PC-3 (cell line): Measurements from ENCODE around the gene CLPTM1L. TPM values are rescaled to one million over a fixed set of nuclear protein-coding genes. Genes with fewer than 3 reads are reported as not detected.

Source experiments
- ATAC-seq: fragments of 200-7000 bp; cut with Tn5 transposase; 2 replicates; pipeline ENCODE4 v1.9.1; 2020; ENCODE audit warnings: mild to moderate bottlenecking, moderate library complexity
- BruUV-seq: library from RNA; stranded (reverse); fragments of 400-500 nt; replicated peaks from 2 replicates; lab custom pipeline; 2021; lab: Mats Ljungman, UMichigan
- CTCF ChIA-PET: fragments of 300-600 bp; sonication (Branson Sonifier 250); formaldehyde crosslinking; loops from one replicate; lab custom pipeline; 2022; ENCODE audit warnings: antibody characterized with exemption; lab: Charles Lee
- POLR2A ChIA-PET: fragments of 300-600 bp; sonication (Branson Sonifier 250); formaldehyde crosslinking; loops from one replicate; lab custom pipeline; 2022; ENCODE audit warnings: antibody characterized with exemption; ENCODE audit not compliant: unreplicated experiment; lab: Charles Lee
- DNase-seq: peaks from one replicate; pipeline ENCODE4 v3.0.0-alpha.2; 2015
- H2AFZ ChIP-seq: fragments of 300-600 bp; sonication (generic); 2 replicates; pipeline ENCODE4 v1.6.0; 2016; ENCODE audit warnings: antibody characterized with exemption, low read length
- H3F3A ChIP-seq: fragments of 300-600 bp; sonication (generic); one replicate; pipeline ENCODE4 v1.6.0; 2017; ENCODE audit warnings: antibody characterized with exemption, low read length, control low read depth, mild to moderate bottlenecking; ENCODE audit not compliant: unreplicated experiment
- H3K27ac ChIP-seq: fragments of 300-600 bp; sonication (generic); 2 replicates; pipeline ENCODE4 v1.5.1; 2016; ENCODE audit warnings: mild to moderate bottlenecking, low read length
- H3K27me3 ChIP-seq: fragments of 300-600 bp; sonication (generic); 2 replicates; pipeline ENCODE4 v1.6.1; 2016; ENCODE audit warnings: low read length, mixed read lengths
- H3K36me3 ChIP-seq: fragments of 300-600 bp; sonication (generic); 2 replicates; pipeline ENCODE4 v1.6.1; 2016; ENCODE audit warnings: low read depth, mixed run types, low read length, mixed read lengths
- H3K4me1 ChIP-seq: fragments of 300-600 bp; sonication (generic); 2 replicates; pipeline ENCODE4 v1.5.1; 2016; ENCODE audit warnings: low read length; ENCODE audit not compliant: insufficient read depth
- H3K4me2 ChIP-seq: fragments of 300-600 bp; sonication (generic); 2 replicates; pipeline ENCODE4 v1.6.0; 2016; ENCODE audit warnings: low read length
- H3K4me3 ChIP-seq: fragments of 300-600 bp; sonication (generic); 2 replicates; pipeline ENCODE4 v1.5.1; 2016; ENCODE audit warnings: mild to moderate bottlenecking, low read length, mixed read lengths
- H3K79me2 ChIP-seq: fragments of 300-600 bp; sonication (generic); 2 replicates; pipeline ENCODE4 v1.6.1; 2017; ENCODE audit warnings: low read length, mixed read lengths
- H3K9ac ChIP-seq: fragments of 300-600 bp; sonication (generic); 2 replicates; pipeline ENCODE4 v1.6.0; 2016; ENCODE audit warnings: mild to moderate bottlenecking, low read length
- H3K9me2 ChIP-seq: fragments of 300-600 bp; sonication (generic); replicated peaks from 2 replicates; pipeline ENCODE4 v1.6.1; 2016; ENCODE audit warnings: mixed run types, low read length, mixed read lengths
- H3K9me3 ChIP-seq: fragments of 300-600 bp; sonication (generic); 2 replicates; pipeline ENCODE4 v1.6.1; 2016; ENCODE audit warnings: low read length, mixed read lengths
- H4K20me1 ChIP-seq: fragments of 300-600 bp; sonication (generic); 2 replicates; pipeline ENCODE4 v1.6.1; 2016; ENCODE audit warnings: low read length, mixed read lengths
- EZH2 ChIP-seq: fragments of 300-600 bp; sonication (generic); IDR thresholded peaks from one replicate; pipeline ENCODE4 v1.6.1; 2017; ENCODE audit warnings: antibody characterized with exemption, mild to moderate bottlenecking, low read length; ENCODE audit not compliant: unreplicated experiment
- EZH2phosphoT487 ChIP-seq: fragments of 300-600 bp; sonication (generic); IDR thresholded peaks from 2 replicates; pipeline ENCODE4 v1.6.1; 2018; ENCODE audit warnings: mild to moderate bottlenecking, antibody characterized with exemption, low read length, borderline replicate concordance
- intact Hi-C: fragments of 100-400 bp; cut with micrococcal nuclease; formaldehyde crosslinking; loops from 2 replicates; pipeline ENCODE4 v1.9.0; 2023
- total RNA-seq: library from RNA; depleted of rRNA; stranded (reverse); fragments of >200 nt; gene quantifications from 2 replicates; pipeline ENCODE4 v1.2.3, GENCODE V29; 2014
- TF ChIP-seq, protein P1 (sequence below): fragments of 300-600 bp; sonication (generic); conservative IDR thresholded peaks from 2 replicates; pipeline ENCODE4 v1.5.1; 2017; ENCODE audit warnings: antibody characterized with exemption, low read depth, mild to moderate bottlenecking, low read length

CLPTM1L gene
- total RNA-seq, 1 experiment from 2014 or later = 463 TPM

- Histone ChIP-seq H3K4me1 (peaks cover 12% of the 10 kb centered on the region), H3K9ac (peak overlapping the region; percentile 52), H3K4me3 (peak overlapping the region; percentile 80), H2AFZ (peak overlapping the region; percentile 96), H3K9me2 (no peaks in the 10 kb centered on the region), H4K20me1 (no peaks in the 10 kb centered on the region), H3K36me3 (no peaks in the 10 kb centered on the region), H3K9me3 (no peaks in the 10 kb centered on the region), H3K79me2 (no peaks in the 10 kb centered on the region), H3K4me2 (peak overlapping the region; percentile 100), H3F3A (no peaks in the 10 kb centered on the region), H3K27ac (no peak overlapping the region), H3K27me3 (no peaks in the 10 kb centered on the region)
- TF ChIP-seq, protein P1, sequence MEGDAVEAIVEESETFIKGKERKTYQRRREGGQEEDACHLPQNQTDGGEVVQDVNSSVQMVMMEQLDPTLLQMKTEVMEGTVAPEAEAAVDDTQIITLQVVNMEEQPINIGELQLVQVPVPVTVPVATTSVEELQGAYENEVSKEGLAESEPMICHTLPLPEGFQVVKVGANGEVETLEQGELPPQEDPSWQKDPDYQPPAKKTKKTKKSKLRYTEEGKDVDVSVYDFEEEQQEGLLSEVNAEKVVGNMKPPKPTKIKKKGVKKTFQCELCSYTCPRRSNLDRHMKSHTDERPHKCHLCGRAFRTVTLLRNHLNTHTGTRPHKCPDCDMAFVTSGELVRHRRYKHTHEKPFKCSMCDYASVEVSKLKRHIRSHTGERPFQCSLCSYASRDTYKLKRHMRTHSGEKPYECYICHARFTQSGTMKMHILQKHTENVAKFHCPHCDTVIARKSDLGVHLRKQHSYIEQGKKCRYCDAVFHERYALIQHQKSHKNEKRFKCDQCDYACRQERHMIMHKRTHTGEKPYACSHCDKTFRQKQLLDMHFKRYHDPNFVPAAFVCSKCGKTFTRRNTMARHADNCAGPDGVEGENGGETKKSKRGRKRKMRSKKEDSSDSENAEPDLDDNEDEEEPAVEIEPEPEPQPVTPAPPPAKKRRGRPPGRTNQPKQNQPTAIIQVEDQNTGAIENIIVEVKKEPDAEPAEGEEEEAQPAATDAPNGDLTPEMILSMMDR = no peak
- no peak for TF ChIP-seq EZH2
- no peak for TF ChIP-seq EZH2phosphoT487
- peak; percentile 66 for DNase-seq
- POLR2A ChIA-PET = no interaction called here
- ATAC-seq = peak; percentile 97
- intact Hi-C loops = no loop called here
- no TSS peak for BruUV-seq
- CTCF ChIA-PET = no interaction called here
Observed at GRCh38 chr5:1385395-1386273, 40.7 kb upstream of the CLPTM1L start.

DNA sequence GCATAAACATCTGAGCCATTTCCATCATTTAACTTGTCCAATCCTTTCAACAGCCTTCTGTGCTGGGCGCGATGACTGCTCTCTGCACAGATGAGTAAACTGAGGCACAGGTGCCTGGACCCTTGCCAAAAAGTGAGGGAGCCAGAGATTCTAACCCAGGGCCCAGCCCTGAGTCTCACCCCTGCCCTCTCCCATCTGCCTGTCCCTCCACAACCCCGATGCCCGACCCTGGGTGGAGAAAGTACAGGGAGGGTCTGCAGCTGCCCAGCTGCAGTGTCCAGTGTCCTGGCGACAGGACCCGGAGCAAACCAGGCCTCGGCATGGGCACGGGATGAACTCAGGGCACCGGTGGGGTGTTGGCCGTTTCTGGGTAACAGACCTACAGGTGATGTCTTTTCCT is 39.6 kb upstream of the CLPTM1L start:
- intact Hi-C loops = no loop called here
- CTCF ChIA-PET = no interaction called here

More for the DNA sequence above, 39.6 kb upstream of the CLPTM1L start:
- no peak for DNase-seq
- Histone ChIP-seq H3K27ac (no peak overlapping the region), H3K9me3 (no peaks in the 10 kb centered on the region), H3K4me2 (no peak overlapping the region), H4K20me1 (no peaks in the 10 kb centered on the region), H3F3A (no peaks in the 10 kb centered on the region), H3K27me3 (no peaks in the 10 kb centered on the region), H3K36me3 (no peaks in the 10 kb centered on the region), H3K9ac (no peak overlapping the region), H3K4me1 (peaks cover 12% of the 10 kb centered on the region), H2AFZ (no peak overlapping the region), H3K9me2 (no peaks in the 10 kb centered on the region), H3K4me3 (no peak overlapping the region), H3K79me2 (no peaks in the 10 kb centered on the region)
- BruUV-seq = no TSS peak
- TF ChIP-seq EZH2 = no peak
- no peak for TF ChIP-seq EZH2phosphoT487
- TF ChIP-seq, protein P1 = no peak
- POLR2A ChIA-PET = no interaction called here
- ATAC-seq = no peak
